Tongue (tissue), 2 donors: ENCODE results near the gene PCA3. TPM values are rescaled to one million over a fixed set of nuclear protein-coding genes. Genes with fewer than 3 reads are reported as not detected.

Experiments used
- DNase-seq: peaks from one replicate; pipeline ENCODE4 v3.0.0-alpha.2; 2015
- total RNA-seq: library from RNA; depleted of rRNA; stranded (reverse); fragments of >200 nt; gene quantifications from one replicate; pipeline ENCODE4 v1.2.3, GENCODE V29; 2014

PCA3 gene
- total RNA-seq, 1 donor from 2014 or later = 0.62 TPM

DNA sequence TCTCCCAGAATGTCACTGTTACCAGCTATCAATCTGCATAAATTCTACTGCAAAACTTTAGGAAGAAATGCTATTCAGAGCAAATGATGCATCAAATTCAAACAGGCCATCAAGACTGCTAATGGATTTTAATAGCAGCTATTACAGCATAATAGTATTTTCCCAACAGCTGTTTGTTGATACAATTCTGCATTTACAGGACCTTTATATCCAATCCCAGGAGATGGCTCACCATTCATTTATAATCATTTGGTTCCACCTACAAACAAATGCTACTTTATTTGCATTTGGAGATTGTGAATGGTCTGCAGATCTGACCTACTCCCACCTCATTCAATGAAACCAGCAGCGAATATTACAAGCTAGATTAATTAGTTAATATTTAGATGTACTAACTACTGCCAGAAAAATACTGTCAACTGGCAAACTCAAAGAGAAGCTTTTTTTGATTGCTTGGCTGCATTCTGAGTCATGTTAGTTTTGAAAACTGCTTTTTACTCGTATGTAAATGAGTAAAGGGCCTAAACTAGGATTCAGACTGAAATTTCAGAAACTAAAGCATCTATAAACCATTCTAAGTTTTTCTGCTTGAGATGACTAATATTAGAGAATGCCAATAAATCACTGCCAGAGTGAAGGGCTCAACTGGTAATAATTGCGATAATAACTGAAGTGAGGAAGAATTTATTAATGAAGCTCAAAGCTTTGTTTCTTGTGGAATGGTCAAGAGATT, 7.1 kb upstream of the PCA3 start:
- no peak for DNase-seq

DNA sequence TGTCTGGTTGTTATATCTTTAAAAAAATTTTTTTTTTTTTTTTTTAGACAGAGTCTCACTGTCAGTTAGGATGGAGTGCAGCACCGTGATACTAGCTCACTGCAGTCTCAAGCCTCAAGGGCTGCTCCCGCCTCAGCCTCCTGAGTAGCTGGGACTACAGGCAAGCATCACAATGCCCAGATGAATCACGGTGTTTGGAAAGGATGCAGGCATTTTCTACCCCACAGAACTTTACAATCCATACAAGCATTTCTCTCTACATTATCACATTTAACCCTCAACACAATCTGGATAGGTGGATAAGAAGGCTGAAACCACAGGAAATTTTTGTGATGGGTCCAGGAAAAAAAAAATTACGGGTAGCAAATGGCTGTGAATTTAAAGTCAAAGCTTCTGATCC, 5.8 kb upstream of the PCA3 start:
- no peak for DNase-seq

DNA sequence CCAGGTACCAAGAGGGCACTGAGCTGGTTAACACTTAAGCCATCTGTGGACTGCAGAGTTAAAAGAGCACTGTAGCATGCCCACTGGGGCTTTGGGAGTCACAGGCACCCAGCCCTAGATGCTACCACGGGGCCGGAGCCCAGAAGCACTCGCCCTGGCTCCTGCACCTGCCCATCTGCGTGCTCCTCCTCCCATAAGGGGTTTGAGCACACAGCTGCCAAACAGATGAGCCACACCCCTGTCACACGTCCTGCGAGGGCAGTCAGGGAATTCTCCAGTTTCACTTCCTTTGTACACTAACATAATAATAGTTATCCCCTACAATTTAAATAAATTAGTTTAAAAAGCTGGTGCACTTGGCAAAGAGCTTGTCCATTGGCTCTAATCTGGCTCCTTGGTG, 4.5 kb upstream of the PCA3 start:
- DNase-seq = peak; percentile 24

DNA sequence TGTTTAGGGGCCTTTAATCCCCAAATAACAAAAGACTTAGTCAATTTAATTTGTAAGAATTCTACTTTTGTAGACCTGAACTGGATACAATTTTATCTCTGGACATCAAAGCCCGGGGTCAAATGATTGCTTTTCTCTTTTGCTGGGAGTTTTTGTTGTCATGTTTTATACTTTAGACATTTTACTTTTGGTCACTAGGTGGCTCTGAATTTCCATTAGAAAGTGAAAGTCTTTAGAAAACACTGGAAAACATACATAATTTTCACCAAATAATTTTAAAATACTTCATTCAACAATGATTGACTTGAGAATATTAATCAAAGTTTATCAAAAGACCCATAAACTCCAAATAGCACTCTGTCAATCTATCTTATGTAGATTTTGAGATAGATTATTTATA, 2.8 kb upstream of the PCA3 start:
- no peak for DNase-seq

DNA sequence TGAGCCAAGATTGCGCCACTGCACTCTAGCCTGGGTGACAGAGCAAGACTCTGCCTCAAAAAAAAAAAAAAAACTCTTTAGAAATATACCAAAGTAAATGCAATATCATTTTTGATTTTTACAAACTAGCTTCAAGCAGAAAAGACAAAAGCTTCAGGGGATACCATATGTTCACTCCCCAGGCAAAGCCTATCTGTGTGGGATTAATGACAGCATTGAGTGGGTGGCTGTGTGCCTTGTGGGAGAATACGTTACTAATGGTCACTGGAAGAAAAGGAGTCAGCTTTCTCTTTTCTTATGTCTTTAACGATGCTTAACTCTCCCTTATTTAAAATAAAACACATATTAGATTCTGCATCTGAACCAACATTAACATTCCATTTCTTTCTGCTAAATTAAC, 1.9 kb downstream of the PCA3 start:
- no peak for DNase-seq

DNA sequence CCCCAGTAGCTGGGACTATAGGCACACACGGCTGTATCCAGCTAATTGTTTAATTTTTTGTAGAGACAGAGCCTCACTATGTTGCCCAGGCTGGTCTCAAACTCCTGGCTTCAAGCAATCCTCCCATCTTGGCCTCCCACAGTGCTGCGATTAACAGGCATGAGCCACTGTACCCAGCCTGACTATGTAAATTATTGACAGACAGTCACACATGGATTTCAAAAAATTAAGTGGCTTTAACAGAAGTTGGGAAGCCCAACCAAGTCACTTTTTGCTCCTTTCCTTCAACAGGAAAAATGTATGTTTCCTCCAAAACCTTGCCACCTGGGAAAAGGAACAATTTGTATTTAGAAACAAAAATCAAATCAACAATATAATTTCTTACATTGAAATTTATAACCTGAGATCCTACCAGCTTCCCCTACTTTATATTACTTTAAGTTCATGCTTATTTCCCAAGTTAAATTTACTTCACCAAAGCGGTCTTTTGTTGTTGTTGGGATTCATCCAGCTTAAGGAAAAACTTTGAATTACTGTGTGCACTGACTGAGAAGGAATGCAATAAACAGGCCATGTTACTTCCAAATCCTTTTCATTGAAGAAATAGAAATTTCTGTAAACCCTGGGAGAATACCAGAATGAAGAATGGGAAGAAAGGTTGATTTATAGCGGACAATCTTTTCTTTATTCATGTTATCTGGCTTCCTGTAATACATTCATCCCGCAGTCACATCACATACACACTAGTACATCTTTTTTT, 8.6 kb downstream of the PCA3 start:
- DNase-seq = peak; percentile 15

DNA sequence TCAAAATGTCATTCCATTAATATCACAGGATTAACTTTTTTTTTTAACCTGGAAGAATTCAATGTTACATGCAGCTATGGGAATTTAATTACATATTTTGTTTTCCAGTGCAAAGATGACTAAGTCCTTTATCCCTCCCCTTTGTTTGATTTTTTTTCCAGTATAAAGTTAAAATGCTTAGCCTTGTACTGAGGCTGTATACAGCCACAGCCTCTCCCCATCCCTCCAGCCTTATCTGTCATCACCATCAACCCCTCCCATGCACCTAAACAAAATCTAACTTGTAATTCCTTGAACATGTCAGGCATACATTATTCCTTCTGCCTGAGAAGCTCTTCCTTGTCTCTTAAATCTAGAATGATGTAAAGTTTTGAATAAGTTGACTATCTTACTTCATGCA, 20.6 kb downstream of the PCA3 start:
- DNase-seq = peak; percentile 8

DNA sequence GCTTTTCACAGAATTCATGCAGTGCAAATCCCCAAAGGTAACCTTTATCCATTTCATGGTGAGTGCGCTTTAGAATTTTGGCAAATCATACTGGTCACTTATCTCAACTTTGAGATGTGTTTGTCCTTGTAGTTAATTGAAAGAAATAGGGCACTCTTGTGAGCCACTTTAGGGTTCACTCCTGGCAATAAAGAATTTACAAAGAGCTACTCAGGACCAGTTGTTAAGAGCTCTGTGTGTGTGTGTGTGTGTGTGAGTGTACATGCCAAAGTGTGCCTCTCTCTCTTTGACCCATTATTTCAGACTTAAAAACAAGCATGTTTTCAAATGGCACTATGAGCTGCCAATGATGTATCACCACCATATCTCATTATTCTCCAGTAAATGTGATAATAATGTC, 21.3 kb downstream of the PCA3 start:
- no peak for DNase-seq

DNA sequence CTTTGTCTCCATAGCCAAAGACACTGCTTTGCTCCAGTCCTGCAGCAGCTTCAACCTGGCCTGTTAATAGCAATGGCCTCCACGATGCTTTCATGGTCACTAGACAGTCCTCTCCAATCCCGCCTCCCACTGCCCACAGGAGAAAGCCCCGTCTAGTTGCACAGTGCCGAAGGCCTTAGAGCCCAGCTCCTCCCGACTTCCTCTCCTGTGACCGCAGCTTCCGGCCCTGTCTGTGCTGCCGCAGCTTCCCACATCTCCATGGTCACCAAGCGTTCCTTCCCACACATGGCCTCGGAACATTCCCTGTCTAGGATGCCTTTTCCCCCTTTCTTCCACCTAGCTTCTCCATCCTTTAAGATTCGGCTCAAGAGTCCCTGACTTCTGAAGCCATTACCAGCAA, 23.4 kb downstream of the PCA3 start:
- no peak for DNase-seq

DNA sequence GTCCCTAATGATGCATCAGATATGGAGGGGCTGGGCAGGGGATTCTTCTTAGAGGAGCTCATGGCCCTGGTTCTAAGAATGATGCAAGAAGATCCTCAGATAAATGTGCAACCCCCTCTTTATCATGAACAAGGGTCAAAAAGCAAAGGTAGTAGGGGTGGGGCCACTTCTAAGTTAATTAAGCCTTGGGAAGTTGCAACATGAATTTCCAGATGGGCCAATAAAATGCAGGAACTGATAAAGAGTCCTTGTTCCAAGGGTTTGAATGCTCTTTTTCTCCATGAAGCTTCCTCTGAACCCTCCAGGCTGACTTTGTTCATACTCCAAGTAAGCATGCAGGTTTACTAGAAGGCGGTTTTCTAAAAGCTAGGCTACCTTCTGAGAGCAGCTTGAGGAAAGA, 25.6 kb downstream of the PCA3 start:
- DNase-seq = no peak

DNA sequence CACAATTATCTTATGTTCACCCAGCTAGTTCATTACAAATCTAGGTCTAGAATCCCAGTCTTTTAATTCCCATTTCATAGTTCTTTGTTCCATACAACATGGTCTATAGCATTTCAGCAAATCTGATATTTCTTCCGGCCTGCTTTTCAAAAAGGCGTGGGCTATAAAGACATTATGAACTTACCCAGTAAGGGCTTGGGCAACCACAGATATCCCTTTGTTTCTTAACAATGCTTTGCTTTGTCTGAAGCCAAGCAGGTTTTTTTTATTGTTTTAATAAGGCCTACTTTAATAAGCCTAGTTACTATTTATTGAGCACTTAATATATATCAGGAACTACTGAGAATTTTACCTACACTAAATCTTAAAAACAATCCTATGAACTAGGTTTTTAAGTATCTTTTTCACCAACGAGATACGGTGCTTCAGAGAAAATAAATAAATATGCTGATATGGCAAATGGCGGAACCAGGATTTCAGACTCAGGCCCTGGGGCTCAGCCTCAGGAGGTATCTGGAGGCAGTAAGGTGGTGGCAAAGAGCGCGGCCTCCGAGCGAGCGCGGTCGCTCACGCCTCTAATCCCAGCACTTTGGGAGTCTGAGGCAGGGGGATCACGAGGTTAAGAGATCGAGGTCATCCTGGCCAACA, 29.7 kb downstream of the PCA3 start:
- no peak for DNase-seq

DNA sequence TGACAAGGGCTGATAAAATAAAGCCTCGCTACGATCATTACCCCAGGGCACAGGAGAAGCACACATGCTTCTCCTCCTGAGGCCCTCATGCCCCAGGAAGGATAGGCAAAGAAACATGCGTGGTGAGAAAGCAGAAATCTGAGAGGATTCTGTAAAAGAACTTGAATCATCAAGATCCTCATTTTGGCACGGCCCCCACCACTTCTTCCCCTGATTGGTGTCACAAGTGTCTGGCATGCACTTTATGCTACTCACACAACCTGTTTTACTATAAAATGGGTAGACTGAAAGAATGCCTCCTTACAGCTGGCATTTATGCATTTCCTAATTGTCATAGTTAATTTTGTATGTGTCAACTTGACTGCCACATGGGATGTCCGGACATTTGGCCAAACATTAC, 32.1 kb downstream of the PCA3 start:
- DNase-seq = no peak

DNA sequence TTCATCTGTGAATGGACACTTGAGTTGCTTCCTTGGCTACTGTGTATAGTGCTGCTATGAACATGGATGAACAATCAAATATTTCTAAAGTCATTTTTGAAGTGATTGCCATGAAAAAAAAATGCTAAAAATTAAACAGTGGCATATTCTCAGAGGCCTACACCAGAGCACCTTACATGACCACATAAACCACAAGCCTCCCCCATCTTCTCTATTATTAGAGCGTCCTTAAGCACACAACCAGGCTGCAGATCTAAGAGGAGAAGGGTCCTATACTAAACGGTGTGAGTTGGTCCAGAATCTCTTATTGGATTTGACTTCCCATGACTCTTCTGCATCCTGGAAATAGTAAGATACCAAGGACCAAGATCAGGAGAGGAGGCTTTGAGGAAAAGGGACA, 34.3 kb downstream of the PCA3 start:
- no peak for DNase-seq

DNA sequence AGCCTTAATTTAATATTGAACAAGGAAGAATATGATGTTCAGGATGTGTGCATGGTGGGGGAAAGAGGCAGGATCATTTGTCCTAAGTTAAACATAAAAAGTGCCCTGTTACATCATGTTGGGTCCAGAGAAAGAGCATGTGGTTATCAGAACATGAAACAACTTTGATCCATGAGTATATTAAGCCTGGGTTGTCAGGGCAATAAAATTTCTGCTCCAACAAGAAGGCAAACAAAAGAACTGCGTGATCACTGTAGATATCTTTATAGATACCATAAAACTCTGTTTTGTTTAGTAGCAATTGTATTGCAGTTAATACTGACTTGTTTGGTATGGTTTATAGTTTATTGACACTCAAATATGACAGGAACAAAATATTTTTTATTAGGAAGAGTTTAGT, 35.2 kb downstream of the PCA3 start:
- DNase-seq = no peak

DNA sequence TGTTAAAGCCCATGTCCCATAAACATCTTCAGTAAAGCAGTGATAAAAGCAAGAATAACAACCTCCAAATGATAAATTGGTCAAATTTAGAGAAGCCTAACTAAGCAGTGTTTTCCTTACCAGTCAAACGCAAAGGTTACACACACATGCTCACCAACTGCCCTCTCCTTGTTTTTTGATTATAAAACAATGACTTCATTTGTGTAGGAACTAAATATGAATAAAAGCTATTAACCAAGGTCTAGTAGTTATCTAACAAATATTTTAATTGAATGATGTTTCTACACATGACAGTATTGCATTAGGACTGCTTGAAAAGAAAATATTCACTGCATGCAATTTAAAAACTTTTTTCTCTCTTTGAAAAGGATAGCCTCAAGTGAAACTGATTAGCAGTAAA, 36.7 kb downstream of the PCA3 start:
- DNase-seq = no peak

DNA sequence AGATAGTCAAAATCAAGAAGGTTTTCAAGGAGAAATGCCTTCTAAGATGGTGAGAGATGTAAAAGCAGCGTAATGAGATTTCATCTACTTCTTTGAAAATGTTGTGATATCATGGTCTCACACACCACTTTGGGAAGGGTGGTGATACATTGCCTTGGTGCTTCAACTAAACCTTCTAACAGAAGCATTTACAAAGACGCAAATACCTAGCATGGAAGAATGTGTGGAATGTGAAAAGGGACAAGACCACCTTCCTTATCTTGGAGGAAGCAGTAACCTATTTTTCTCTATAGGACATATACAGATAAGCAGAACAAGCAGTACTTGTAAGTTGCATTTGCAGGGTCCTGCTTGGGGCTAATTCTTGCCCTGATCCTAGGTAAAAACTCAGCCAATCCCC, 38.8 kb downstream of the PCA3 start:
- DNase-seq = no peak

DNA sequence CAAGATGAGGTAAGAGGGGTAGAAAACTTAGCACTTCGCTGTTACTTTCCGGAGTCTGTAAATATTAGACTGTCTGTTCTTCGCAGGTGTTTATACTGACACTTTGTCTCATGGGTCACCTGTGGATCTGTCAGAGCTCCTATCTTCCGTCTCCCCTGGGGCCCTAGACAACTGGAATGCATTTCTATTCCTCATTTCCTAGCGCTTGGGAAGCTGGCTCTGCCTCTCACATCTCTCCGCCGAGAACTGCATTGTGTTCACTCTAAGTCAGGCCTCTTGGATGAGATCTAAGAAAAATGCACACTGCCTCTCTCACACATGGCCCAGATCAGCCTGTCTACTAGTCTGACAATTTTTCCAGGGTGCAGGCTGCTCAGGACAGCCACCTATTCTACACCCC, 39.5 kb downstream of the PCA3 start:
- no peak for DNase-seq

DNA sequence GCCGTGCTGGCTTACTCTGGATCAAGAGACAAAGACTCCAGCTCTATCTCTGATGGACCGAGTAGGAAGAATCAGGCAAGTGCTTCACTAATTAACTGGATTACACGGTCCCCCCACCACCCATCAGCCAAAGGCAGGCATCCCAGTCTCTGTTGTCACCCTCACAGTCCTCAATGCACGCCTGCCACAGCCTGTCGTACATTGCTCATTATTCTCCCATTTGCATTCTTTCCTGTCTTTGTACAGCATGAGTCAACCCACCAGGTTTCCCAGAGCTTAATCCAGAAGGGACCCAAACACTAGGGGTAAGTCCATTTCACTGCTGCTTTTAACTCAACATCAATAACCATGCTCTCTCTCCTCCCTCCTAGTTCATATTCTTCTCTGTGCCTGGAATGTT, 44.4 kb downstream of the PCA3 start:
- no peak for DNase-seq

DNA sequence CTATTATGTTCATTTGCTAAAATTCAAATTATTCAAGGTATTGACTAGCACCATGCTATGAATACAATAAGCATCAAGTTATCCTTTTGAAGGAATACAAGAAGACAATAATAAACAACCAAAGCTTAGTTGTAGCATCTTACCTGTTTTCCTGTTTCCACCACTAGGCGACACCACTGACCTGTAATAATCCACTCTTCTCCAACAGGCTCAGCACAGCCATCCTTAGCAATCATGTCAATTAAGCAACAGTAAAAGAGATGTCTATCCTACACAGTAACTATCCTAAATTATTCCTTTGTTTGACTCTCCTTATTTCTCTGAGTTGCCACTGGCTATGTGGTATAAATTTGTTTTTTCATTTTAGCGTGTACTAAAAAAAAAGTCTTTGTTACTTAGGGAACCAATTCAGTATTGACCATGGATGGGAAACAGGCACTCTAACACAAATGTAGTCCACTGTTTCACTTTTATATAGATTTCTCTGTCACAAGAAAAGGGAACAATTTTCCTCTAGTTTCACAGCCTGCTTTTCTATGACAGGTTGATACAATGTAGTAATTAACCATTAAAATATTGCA, 46.2 kb downstream of the PCA3 start:
- peak; percentile 72 for DNase-seq

DNA sequence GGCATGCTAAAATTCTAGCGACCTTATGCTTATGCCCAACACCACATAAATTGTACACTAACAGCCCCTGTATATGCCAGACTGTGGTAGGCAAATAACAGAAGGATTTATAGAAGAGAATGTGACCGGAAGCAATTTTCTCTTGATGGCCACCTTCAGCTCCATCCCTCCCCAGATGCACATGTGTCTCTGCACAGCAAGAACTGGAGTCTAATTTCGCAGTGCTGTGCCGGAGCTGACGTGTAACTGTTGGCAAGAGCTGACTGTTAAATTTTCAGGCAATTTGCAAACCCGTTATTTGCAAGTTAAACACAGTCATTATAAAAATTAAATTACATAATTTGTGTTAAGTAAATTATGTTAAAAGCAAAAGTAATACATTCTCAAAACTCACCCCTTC, 48.4 kb downstream of the PCA3 start:
- DNase-seq = no peak

DNA sequence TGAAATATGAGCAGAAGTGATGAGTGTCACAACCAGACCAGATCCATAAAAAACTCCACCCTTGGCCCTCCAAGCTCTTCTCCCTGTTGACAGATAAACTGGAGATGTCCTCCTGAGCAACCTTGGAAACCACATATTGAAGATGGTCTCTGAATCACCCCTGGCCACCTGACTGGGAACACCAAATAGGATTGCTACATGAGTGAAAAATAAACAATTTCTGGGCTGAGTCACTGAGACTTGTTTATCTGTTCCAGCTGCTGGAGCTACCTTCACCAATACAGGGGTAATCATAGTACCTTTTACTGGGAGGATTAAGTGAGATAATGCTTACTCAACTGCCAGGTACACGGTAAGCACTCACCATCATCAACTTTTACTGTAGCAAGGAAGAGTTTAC, 53.3 kb downstream of the PCA3 start:
- DNase-seq = no peak

DNA sequence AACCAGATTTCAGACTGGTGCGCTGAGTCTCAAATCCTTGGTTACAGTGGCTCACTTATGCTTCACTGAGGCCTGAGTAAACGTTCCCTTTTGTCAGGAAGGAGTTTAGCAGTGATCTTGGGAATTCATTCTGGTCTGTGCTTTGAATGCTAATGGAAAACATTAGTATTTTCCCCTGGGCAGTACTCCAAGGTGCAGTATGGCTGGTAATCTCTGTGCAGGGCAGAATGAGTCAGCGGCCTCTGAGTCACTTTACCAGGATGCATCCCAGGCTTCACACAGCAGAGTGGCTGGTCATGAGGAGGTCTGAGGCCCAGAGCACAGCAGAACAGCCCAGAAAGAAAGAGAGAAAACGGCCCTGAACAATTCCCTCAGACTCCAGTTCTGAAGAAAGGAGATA, 54.0 kb downstream of the PCA3 start:
- peak; percentile 29 for DNase-seq

DNA sequence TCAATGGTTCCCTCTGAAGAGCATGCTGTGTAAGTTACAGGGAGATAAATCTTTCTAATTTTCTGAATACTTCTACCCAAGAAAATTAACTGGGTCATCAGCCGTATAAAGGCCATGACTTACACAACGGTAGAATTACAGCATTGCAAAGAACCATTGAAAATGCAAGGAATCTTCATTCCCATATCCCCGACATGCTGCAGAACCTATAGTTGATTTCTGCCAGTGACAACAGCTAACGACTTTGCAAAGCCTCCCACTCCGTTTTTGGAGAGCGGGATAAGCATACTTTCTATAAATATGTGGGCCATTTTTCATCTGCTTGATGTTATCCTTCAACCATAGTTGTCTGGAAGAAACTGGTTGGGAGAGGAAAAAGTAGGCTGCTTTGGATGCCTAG, 56.2 kb downstream of the PCA3 start:
- no peak for DNase-seq
